Activated CD8-positive, alpha-beta T cell treated with anti-CD3 and anti-CD28 coated beads for 36 hours (primary cell): ENCODE data around the gene ATP5MC2. TPM values are rescaled to one million over a fixed set of nuclear protein-coding genes. Genes with fewer than 3 reads are reported as not detected.

Experiments used
- ATAC-seq: fragments of 200-7000 bp; cut with Tn5 transposase; one replicate; pipeline ENCODE4 v1.10.0; 2021; ENCODE audit warnings: mild to moderate bottlenecking, moderate library complexity
- CTCF ChIA-PET: fragments of 350-600 bp; sonication (Branson Sonifier 250); formaldehyde crosslinking; loops from one replicate; lab custom pipeline; 2021; ENCODE audit warnings: antibody characterized with exemption; lab: Charles Lee
- POLR2A ChIA-PET: fragments of 350-600 bp; sonication (Branson Sonifier 250); formaldehyde crosslinking; loops from one replicate; lab custom pipeline; 2021; ENCODE audit warnings: antibody characterized with exemption; lab: Charles Lee
- DNase-seq: peaks from one replicate; pipeline ENCODE4 v3.0.0-alpha.2; 2020
- H3K27ac Mint-ChIP-seq: one replicate; pipeline ENCODE4 v1.8.0; 2021; ENCODE audit warnings: mild to moderate bottlenecking, mixed read lengths
- H3K27me3 Mint-ChIP-seq: one replicate; pipeline ENCODE4 v1.8.0; 2021; ENCODE audit warnings: mixed read lengths
- H3K36me3 Mint-ChIP-seq: one replicate; pipeline ENCODE4 v1.8.0; 2021; ENCODE audit warnings: low read depth, mixed read lengths
- H3K4me1 Mint-ChIP-seq: one replicate; pipeline ENCODE4 v1.8.0; 2021; ENCODE audit warnings: low read depth, mixed read lengths
- H3K4me3 Mint-ChIP-seq: one replicate; pipeline ENCODE4 v1.8.0; 2021; ENCODE audit warnings: mild to moderate bottlenecking, moderate library complexity, mixed read lengths
- H3K9me3 Mint-ChIP-seq: one replicate; pipeline ENCODE4 v1.8.0; 2021; ENCODE audit warnings: mixed read lengths
- intact Hi-C: fragments of 100-400 bp; cut with micrococcal nuclease; formaldehyde crosslinking; loops from one replicate; pipeline ENCODE4 v1.10.0; 2022
- total RNA-seq, 2 experiments: library from RNA; stranded (reverse); gene quantifications; one replicate each; pipeline ENCODE4 v1.2.3, GENCODE V29; 2021
- TF ChIP-seq, protein P1 (sequence below): fragments of 200-600 bp; IDR thresholded peaks from one replicate; pipeline ENCODE4 v1.8.0; 2022; ENCODE audit warnings: antibody characterized with exemption, mild to moderate bottlenecking

ATP5MC2 gene
- total RNA-seq, 2 experiments from 2014 or later = 365 to 378 TPM

DNA sequence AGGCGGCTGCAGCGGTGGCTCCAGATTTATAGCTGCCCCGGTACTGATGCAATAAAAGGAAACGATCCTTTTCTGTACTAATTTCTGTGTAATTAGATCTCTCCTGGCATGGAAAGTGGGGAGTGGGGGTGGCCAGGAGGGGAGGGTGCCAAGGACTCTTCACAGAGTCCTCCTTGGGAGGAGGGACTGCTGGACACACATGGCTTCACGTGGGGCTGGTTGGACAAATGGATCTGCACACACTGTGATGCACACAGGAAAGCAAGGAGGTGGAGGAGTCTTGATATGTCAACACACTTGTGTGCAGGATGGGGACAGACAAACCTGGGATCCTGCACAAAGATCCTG, 23.8 kb upstream of the ATP5MC2 start:
- no peak for ATAC-seq
- Mint-ChIP-seq H3K27me3 (peaks cover 82% of the 10 kb centered on the region), H3K27ac (no peak overlapping the region), H3K4me3 (no peak overlapping the region), H3K4me1 (peaks cover 20% of the 10 kb centered on the region), H3K9me3 (no peaks in the 10 kb centered on the region), H3K36me3 (no peaks in the 10 kb centered on the region)
- CTCF ChIA-PET = interaction anchor here (0.9 to 18.9 kb wide), 12 partner anchors 10 to 156 kb away, joined by 3 to 361 read pairs (median 4); partner anchors contain the start of genes ATP5MC2 and CISTR
- POLR2A ChIA-PET = no interaction called here
- intact Hi-C loops = no loop called here
- no peak for DNase-seq
- TF ChIP-seq, protein P1, sequence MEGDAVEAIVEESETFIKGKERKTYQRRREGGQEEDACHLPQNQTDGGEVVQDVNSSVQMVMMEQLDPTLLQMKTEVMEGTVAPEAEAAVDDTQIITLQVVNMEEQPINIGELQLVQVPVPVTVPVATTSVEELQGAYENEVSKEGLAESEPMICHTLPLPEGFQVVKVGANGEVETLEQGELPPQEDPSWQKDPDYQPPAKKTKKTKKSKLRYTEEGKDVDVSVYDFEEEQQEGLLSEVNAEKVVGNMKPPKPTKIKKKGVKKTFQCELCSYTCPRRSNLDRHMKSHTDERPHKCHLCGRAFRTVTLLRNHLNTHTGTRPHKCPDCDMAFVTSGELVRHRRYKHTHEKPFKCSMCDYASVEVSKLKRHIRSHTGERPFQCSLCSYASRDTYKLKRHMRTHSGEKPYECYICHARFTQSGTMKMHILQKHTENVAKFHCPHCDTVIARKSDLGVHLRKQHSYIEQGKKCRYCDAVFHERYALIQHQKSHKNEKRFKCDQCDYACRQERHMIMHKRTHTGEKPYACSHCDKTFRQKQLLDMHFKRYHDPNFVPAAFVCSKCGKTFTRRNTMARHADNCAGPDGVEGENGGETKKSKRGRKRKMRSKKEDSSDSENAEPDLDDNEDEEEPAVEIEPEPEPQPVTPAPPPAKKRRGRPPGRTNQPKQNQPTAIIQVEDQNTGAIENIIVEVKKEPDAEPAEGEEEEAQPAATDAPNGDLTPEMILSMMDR = no peak

DNA sequence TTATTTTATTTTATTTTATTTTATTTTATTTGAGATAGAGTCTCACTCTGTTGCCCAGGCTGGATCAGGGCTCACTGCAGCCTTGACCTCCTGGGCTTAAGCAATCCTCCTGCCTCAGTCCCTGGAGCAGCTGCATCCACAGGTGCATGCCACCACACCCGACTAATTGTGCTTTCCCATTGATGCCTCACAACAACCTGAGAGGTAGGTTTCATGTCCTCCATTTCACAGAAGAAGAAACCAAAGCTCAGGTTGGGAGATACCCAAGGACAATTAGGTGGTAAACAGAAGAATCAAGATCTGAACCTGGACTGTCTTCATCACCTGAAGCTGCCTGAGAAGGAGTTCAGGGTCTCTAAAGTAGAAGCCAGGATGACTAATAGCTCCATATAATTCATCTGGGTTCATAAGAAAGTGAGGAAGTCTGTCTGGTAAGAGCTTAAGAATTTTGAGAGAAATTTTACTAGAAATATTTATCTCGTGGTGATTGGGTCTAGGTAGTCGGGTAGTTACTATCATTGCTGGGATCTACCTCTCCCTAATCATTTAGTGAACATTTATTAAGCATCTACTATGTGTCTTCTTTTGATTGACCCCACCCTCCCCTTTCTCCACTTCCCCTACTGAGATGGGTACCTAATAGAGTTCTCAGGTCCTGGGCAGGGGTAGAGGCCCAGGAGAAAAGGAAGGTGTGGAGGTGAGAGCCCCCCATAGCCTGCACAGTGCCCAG, 23.2 kb upstream of the ATP5MC2 start:
- no peaks in the 10 kb centered on the region for H3K9me3 Mint-ChIP-seq
- H3K27ac Mint-ChIP-seq = no peak overlapping the region
- intact Hi-C loops = no loop called here
- peaks cover 86% of the 10 kb centered on the region for H3K27me3 Mint-ChIP-seq
- CTCF ChIA-PET = interaction anchor here (0.9 to 18.9 kb wide), 9 partner anchors 10 to 99 kb away, joined by 3 to 361 read pairs (median 4); partner anchors contain the start of gene CISTR
- no peak for ATAC-seq
- no peak overlapping the region for H3K4me3 Mint-ChIP-seq
- H3K36me3 Mint-ChIP-seq = no peaks in the 10 kb centered on the region
- TF ChIP-seq, protein P1 = no peak
- POLR2A ChIA-PET = no interaction called here
- no peak for DNase-seq
- peaks cover 25% of the 10 kb centered on the region for H3K4me1 Mint-ChIP-seq

DNA sequence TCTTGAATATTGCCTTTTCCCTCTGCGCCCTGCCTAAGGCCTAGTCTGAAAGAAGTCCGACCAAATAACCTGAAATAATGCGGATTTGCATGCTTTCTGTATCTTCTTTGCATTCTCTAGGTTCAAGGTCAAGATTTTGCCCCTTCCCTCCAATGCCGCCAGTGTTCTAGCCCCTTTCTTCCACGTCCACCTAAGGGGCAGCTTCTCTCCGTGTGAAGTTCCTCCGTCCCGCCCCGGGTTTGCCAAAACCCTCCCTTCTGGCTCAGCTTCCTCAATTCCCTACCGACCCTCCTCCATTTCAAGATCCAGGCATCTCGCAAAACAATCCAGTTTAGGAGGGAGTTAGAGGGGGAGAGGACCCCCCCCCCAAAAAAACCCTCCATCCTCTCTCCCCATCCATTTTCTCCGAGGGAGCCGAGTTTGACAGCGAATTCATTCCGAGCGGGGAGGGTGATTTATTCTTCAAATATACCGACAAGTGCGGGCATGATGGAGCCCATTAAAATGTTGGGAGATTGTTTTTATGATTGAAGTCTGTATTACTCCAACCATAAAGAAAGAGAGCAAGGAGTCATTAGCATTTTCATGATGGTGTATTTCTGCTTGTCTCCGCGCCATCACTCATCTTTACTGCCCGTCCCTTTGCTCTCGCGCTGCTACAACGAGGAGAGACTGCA, 20.9 kb upstream of the ATP5MC2 start:
- peaks cover 27% of the 10 kb centered on the region for H3K4me1 Mint-ChIP-seq
- peaks cover 77% of the 10 kb centered on the region for H3K27me3 Mint-ChIP-seq
- no peaks in the 10 kb centered on the region for H3K36me3 Mint-ChIP-seq
- intact Hi-C loops = no loop called here
- no peak overlapping the region for H3K27ac Mint-ChIP-seq
- H3K9me3 Mint-ChIP-seq = no peaks in the 10 kb centered on the region
- TF ChIP-seq, protein P1 = no peak
- no peak overlapping the region for H3K4me3 Mint-ChIP-seq
- ChIA-PET CTCF (interaction anchor here (18.9 kb wide), 1 partner anchor 46 kb away, joined by 361 read pairs; no protein-coding TSS in a partner anchor), POLR2A (interaction anchor here (0.7 kb wide), 1 partner anchor 47 kb away, joined by 4 read pairs; no protein-coding TSS in a partner anchor)
- DNase-seq (no peak), ATAC-seq (no peak)

DNA sequence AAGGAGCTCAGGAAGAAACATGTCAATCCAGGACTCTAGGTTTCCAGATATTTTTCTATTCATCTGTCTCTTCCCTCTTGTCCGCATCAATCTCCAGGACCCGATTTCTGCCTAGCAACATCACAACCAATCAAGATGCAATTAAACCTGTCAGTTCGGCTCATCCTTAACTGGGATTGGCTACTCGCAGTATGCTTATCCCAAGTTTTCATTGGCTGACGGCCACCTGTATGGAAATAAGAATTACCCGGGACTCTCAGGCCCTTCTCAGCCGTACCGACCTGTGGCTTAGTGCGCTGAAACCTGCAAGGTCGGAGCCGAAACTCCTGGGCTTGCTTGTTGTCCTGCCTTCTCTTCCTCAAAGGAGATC, 20.4 kb upstream of the ATP5MC2 start:
- DNase-seq (no peak), ATAC-seq (no peak)
- CTCF ChIA-PET = interaction anchor here (18.9 kb wide), 1 partner anchor 47 kb away, joined by 361 read pairs; no protein-coding TSS in a partner anchor
- H3K9me3 Mint-ChIP-seq = no peaks in the 10 kb centered on the region
- peaks cover 27% of the 10 kb centered on the region for H3K4me1 Mint-ChIP-seq
- no peak overlapping the region for H3K27ac Mint-ChIP-seq
- POLR2A ChIA-PET = no interaction called here
- H3K36me3 Mint-ChIP-seq = no peaks in the 10 kb centered on the region
- intact Hi-C loops = no loop called here
- H3K27me3 Mint-ChIP-seq = peaks cover 75% of the 10 kb centered on the region
- H3K4me3 Mint-ChIP-seq = no peak overlapping the region
- TF ChIP-seq, protein P1 = no peak
